HG03460 (cell line): ENCODE measurements around the gene SDK1.

Source experiments
- ATAC-seq: cut with Tn5 transposase; IDR thresholded peaks from one replicate; pipeline ENCODE4 v1.9.1; 2021; ENCODE audit not compliant: unreplicated experiment

Gene SDK1

DNA sequence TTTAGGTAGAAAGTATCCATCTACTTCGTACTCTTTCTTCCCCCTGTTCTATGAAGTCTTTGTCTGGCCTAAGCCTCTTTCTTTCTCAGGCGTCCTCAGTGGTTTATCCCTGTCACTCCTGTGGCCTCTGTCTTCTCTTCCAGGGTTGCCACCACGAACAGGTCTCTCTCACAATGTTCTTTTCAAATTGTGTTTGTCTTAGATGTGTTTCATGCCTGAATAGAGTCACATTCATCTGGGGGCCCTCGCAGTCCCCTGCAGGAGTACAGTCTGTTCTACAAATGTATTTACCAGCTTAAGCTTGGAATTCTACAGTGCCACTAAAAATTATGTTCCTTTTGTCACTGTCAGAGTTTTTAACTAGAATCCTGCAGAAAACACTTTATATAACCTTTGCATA, 700.7 kb downstream of the SDK1 start:
- ATAC-seq, result no peak

DNA sequence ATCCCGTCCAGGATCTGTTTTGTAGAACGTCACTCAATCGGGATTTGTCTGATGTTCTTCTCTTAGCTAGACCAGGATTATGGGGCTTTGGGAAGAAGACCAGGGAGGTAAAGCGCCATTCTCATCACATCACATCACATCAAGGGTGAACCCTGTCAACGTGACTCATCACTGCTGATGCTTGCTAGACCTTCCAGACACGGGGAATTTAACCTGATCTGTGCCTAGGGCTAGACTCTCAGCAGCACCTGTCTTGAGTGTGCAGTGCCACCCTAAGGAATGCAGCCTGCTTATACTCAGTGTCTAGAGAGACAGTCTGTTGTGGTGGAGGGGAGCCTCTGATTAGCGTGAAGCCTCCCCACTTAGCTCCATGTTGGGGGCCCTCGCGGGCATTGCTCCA, 702.5 kb downstream of the SDK1 start:
- no peak for ATAC-seq

DNA sequence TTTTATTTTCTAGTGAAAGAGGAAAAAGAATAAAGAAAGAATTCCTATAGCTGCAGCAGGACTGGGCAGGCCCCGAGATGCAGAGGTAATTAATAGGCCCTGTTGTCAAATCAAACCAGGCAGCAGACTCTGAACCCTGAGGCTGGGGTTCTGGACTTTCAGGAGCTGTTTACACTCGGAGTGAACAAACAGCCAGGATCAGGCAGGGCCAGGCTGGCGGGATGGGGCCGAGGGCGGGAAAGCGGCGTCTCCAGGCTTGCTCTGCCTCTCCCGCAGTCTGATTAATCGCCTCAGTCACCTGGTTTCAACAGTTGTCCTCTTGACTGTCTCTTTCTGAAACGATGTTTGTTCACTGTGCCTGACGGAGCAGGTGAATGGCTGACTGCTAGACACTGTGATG, 705.6 kb downstream of the SDK1 start:
- ATAC-seq, result no peak

DNA sequence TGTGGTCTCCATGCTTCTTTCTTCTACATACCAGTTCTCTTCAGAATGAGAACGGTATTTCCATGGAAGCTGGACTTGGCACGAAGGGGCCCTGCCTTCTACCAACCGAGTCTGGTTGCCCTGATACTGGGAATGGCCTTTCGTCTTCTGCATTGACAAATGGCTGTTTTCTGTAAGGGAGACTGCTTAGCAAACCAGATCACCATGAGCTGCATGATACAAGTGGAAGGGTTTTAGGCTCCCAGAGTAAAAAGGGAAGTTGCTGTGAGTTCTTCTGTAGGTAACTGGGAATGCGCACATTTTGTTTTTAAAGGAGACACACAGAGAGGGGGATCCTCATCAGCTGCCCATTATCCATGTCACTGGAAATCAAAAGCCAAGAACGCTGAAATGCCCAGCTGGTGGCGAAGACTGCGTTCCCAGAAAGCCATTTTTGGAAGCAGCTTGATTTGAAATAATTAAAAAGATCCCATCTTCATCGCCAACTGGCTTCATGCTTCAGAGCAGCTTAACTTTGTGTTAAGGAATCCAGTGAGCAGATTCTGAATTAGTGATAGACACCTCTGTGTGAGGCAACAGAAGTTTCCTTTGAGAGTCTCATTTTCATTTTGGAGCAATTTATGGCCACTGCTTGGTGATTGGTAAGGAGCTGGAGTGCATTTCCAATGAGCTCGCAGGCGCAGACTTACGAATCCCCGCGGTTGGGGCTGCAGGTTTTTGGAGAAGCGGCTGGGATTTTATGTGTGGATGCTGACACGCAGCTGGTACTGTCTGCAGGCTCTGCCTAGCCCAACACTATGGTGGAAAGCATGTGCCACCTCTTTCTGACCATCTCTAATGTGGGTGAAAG, 708.4 kb downstream of the SDK1 start:
- ATAC-seq, result no peak

DNA sequence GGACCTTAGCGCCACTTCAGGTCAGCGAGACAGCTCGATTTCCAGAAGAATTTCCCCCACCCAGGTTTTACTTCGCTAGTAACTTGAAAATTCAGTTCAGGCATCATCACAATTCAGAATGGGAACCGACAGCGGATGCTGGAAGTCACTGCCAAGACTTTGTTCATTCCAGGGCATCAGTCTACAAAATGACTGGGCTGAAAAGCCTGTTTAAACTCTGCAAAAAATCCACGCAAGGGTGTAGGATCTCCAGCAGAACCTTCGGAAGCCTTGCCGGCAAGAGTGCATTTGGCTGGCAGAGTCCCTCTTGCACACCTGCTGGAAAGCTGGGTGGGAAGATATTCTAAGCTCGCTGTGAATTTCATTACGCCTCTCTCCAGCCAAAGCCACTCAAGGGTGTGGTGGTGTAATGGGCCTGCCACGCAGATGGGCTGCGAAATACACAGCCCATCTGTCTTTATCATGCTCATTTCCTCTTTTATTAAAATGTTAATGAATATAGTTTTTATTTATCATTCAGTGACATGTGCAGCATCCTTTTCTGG, 709.1 kb downstream of the SDK1 start:
- no peak for ATAC-seq

DNA sequence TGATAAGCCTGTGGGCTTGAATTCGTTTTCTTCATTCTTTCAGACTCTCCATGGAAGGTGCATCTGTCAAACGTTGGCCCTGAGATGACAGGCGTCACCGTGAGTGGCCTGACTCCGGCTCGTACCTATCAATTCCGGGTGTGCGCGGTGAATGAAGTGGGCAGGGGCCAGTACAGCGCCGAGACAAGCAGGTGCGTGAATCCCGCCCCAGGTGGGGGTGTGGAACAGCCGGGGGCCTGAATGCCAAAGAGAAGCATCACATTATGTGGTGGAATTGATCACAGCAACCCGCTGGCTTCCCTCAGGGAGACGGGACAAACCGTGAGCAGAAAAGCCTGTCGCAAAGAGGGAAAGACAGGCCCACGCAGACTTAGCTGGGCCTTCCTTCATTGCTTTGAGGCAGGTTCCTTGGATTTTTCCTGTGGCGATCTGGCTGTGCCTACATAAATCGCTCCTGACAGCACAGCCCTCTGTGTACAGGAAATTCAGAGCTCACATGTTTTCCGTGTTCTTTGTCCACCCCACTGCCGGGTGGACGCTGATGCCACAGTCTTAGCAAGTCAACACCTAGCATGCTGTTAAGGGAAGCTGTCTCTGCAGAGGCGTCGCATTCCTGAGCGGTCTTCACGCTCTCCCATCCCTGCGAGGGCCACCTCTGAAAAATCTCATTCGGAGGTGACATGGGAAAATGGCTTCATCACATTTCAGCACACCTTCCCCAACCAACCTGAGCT, 710.0 kb downstream of the SDK1 start:
- ATAC-seq, result no peak

DNA sequence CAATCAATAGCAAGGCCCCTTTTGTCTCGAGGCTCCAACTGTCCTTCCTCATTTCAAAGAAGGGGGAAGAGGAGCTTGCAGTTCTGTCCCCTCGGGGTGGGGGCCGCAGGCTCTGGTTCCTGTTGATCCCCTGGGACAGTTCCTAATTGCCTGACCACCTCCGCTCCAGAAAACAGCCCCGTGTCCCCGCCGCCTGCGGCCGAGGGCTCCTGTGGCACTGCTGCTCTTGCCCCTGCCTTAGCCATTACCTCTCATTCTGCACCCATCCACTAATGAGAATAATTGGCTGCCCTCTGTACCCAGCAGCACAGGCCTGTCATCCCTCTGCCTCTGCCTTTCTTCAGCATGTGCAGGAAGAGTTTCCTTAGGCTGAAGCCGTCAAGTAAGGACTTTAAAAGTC, 712.7 kb downstream of the SDK1 start:
- ATAC-seq, result no peak

DNA sequence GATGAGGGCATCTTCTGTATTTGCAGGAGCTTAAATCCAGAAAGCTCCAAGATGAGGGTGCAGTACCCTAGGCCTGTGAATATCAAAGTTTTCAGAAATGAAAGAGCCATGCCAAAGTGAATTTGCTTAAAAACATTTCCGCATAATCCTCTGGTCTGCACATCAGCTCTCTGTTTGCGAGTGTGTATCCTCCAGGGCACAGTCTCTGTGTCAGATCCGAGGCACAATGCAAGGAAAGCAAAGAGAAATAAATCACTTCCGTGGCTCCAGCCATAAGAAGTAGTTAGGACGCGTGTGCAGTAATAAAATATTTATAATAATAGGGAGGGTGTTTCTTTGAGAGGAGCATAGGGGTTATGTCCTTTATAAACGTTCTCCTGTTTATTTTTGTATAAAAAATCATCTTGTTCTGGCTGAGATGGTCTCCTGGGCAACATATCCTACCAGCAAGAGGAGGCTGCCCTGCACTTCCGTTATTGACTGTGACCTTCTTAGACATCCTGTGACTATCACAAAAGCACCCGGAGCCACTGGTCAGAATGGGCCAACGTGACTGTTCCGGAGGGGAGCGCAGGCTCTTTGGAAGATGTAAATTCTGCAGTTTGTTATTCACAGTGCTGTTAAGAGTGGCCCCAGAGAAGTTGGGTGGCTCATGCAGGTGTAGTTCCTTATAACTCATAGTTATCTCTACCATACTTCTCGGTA, 713.4 kb downstream of the SDK1 start:
- no peak for ATAC-seq

DNA sequence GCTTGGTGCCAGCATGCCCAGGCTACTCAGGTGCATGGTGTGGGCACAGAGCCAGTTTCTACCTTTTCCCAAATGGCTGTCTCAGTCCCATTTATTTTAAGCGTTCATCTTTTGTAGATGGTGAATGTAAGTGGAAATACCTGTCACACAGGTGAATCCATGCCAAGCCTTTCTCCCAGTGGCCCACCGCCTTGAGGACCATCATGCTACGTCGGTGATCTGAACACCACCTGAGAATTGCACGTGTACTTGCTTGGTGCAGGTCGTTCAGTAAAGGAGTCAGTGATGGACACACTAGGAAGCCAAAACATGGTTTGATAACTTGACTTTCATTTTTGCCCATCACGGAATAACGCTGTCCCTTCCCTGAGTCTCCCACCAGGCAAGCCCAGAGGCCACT, 714.3 kb downstream of the SDK1 start:
- ATAC-seq, result no peak

DNA sequence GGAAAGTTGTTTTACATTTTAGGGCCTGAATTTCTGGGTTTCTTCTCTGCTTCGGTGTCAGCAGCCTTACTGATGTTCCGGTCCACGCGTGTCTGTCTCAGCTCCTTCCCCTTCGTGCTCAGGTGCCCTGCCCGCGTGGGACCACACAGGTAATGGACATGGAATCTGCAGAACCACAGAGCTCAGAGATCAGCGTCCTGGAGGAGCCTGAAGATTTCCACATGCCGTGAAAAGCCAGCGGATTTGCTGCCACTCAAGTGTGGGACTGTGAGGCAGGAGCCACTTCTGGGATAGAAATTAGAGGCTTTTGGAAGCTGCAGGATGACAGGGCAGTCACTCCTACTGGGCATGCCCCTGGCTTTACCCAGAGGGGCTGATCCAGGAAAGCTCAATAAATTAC, 714.9 kb downstream of the SDK1 start:
- ATAC-seq, result no peak

DNA sequence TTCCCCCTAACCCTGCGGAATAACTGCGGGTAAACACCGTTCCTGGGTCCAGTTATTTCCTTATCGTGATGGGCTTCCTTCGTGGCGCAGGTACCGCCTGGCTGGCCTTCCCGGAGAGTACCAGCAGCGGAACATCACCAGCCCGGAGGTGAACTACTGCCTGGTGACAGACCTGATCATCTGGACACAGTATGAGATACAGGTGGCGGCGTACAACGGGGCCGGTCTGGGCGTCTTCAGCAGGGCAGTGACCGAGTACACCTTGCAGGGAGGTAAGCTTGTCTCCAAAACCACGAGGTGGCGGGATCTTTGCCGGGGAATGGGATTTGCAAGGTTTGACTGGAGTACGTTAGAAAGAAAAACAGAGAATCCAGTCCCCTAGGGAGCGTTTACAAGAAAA, 716.0 kb downstream of the SDK1 start:
- ATAC-seq, result no peak

DNA sequence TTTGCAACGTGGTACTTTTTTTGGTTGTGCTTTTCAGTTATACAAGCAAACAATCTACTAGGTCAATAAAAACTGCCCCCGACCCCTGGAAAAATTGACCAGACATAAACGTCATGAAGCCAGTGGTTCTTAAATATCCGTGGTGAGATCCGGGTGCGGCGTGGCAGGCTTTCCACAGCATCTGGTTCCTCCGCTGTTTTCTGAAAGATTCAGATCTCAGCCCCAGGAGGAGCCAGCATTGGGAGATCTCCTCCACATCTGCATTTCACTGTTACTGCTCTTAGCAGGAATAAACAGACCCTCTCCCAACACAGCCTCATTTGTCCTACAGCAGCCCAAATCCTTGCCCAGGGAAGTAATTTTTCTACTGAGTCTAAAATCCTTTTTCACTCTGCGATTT, 716.7 kb downstream of the SDK1 start:
- no peak for ATAC-seq

DNA sequence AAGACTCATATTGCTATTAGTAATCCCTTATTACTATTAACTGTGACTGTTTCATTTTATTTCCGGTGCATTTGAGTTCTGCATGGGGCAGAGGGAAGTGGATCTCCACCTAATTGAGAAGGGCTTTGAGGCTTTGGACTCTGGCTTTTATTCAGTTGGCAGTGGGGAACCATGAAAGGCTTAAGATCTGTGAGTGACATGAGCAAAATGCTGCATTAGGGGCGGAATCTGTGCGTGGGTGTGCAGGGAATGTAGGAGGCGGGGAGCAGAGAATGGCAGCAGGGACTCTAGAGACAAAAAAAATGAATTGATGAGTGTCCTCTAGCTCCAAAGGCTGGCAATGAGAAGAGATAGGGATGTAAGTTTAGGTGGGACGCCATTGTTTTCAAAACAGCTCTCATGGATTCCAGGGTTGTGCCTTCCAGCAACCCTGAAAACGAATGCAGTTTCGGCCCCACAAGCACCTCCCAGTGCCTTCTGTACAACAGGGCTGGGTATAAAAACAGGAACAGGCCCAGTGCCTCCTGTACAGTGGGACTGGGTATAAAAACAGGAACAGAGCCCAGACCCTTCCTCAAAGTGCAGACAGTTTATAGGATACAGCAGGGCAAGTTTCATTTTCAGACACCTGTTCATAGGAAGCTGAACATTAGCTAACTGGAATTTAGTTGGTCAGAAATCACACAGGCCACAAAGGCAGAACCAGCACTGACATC, 717.7 kb downstream of the SDK1 start:
- no peak for ATAC-seq

DNA sequence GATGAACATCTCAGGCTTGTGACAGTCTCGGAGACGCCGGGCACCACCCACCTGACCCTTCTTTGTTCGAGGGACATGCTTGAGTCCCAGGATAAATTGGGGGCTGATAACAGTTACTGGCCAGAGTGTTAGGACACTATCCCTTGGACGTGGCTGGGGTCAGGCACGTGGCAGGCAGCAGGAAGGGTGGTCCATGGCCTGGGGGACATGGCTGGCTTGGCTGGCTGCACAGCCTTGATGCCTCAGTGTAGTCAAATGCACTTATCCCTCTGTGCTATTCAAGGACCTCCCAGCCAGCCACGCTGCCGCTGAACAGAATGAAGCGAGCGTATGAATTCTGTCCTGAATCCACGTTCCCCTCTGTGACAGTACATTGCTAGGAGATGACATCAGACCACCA, 719.0 kb downstream of the SDK1 start:
- no peak for ATAC-seq

DNA sequence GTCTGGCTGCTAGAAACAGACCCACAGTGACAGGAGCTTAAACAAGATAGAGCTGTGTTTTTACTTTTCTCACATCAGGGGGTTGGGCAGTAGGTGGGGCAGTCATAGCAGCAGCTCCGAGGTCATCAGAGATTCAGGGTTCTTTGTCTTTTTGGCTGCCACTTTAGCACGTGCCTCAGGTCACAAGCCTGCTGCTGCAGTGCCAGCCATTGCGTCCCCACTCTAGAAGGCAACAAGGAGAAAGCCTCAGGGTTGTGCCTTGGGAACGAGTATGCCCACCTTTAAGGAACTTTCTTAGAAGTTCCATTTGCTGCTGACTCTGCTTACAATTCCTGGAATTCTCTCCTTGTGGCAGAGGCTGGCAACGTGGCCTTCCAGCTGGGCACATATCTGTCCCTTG, 720.4 kb downstream of the SDK1 start:
- ATAC-seq, result no peak

DNA sequence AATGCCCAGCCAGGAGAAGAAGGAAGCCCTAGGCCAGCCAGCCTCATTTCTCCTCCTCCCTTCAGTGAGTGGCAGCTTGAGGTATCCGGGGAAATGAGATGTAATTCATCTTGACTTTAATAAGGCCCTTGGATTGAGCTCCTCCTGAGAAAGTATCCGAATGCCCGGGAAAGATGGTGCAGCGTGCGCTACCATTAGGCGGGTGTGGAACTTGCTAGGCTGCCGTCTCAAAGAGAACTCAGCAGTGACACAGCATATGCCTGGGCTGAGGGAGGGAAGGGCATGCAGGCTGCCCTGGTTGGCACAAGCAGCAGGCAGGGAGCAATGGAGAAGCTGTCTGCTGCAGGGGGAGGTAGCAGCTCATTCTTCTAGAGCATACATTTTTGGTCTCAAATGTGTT, 721.2 kb downstream of the SDK1 start:
- ATAC-seq, result no peak

DNA sequence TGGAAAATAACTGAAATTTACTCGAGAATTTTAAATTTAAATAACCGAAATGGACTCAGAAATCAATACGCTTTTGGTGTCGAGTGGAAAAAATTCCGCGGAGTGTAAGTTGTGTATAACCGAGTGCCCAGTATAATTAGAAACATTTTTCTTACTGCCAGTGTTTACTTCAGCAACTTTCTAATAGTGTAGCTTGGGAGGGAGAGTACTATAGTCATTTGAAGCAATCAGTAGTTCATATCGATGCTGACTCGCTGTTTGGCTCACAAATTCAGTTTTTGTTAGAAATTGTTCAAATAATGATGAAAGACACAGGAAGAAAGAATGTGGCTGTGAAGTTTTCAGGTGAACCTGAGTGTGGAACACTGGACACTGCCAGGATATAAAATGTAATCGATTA, 722.5 kb downstream of the SDK1 start:
- no peak for ATAC-seq

DNA sequence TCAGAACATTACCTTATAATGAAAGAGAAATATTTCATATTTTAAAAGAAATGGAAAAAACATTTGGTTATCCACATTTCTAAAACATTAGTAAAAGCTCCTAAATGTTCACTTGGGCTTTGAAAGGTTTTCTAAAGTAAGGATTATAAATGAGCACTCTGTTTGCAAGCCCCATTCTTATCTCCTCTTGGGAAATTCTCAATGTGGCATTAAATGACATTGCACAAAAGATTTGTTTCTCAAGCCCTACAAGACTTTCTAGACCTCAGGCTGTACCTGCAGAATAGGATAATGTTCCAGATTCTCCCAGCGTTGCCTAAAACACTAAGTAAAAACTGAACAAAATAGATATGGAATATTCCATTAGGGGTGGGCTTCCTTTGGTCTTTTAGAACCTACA, 723.1 kb downstream of the SDK1 start:
- ATAC-seq, result no peak

DNA sequence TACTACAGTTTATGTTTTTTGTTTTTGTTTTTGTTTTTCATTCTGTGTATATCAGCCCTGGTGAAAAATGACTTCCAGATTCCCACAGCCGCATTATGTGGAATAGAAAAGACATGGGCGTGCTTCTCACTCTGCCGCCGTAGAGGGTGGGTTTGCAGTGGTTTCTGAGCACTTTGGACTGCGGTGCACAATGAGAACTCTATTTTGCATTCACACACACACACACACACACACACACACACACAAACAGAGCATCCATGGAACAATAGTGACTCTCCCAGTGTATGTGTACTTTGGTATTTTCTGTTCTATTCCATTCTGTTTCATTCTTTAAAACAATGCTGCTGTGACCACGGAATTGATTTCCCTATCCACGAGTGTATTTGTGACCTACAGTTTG, 723.8 kb downstream of the SDK1 start:
- no peak for ATAC-seq

DNA sequence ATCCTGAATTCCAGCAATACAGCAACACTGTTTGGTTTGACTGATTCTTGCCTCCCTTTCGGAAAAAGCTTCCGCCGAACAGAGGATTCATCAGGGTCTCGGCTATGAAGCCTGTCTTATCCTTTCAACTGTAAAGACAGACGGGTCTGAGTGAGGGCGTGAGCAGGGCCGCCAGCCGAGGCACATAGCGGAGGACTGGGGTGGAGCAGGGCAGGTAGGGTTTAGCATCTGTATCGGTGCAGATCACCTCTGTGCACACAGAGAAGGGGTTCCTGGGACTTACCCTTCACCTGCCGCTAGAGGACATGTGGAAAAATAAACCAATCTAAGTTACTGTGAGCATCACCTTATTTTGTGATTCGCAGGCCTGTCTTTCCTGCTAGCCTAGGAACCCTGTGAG, 724.2 kb downstream of the SDK1 start:
- no peak for ATAC-seq
